HG03457 (cell line): ENCODE measurements around the gene GLCCI1.
"Not testable (repeated sequence)": the region's sequence is repeated elsewhere in the genome, so short reads cannot be mapped to it uniquely, and the experiment has no call there.

ENCODE experiments used
- ATAC-seq: cut with Tn5 transposase; IDR thresholded peaks from one replicate; pipeline ENCODE4 v1.9.1; 2021; ENCODE audit warnings: moderate number of reproducible peaks; ENCODE audit not compliant: unreplicated experiment

Gene GLCCI1

GRCh38 chr7:8042796-8043535 lies 74.4 kb downstream of the GLCCI1 start:
- ATAC-seq = no peak

GRCh38 chr7:8044761-8045430 lies 76.3 kb downstream of the GLCCI1 start:
- ATAC-seq = no peak

GRCh38 chr7:8048067-8048466 lies 79.5 kb downstream of the GLCCI1 start:
- not testable (repeated sequence) for ATAC-seq

GRCh38 chr7:8051373-8051772 lies 82.8 kb downstream of the GLCCI1 start:
- ATAC-seq = no peak

GRCh38 chr7:8051998-8052397 lies 83.4 kb downstream of the GLCCI1 start:
- ATAC-seq = no peak

- no peak for ATAC-seq
Observed at GRCh38 chr7:8052824-8053223, 84.2 kb downstream of the GLCCI1 start.

- ATAC-seq = no peak
Observed at GRCh38 chr7:8056439-8056838, 87.8 kb downstream of the GLCCI1 start.

GRCh38 chr7:8057566-8057965 lies 89.0 kb downstream of the GLCCI1 start:
- no peak for ATAC-seq

GRCh38 chr7:8058322-8058721 lies 89.7 kb downstream of the GLCCI1 start:
- ATAC-seq = no peak

- ATAC-seq = no peak
Observed at GRCh38 chr7:8058852-8059251, 90.3 kb downstream of the GLCCI1 start.

- no peak for ATAC-seq
Observed at GRCh38 chr7:8060241-8060640, 91.6 kb downstream of the GLCCI1 start.

GRCh38 chr7:8063300-8063699 lies 94.7 kb downstream of the GLCCI1 start:
- not testable (repeated sequence) for ATAC-seq

- ATAC-seq = no peak
Observed at GRCh38 chr7:8063706-8064297, 95.2 kb downstream of the GLCCI1 start.

GRCh38 chr7:8064828-8065227 lies 96.2 kb downstream of the GLCCI1 start:
- ATAC-seq = no peak

GRCh38 chr7:8065356-8065813 lies 96.8 kb downstream of the GLCCI1 start:
- no peak for ATAC-seq

GRCh38 chr7:8068892-8069686 lies 100.5 kb downstream of the GLCCI1 start:
- no peak for ATAC-seq

- ATAC-seq = no peak
Observed at GRCh38 chr7:8070451-8071180, 102.0 kb downstream of the GLCCI1 start.

GRCh38 chr7:8078418-8078817 lies 109.8 kb downstream of the GLCCI1 start:
- no peak for ATAC-seq

GRCh38 chr7:8082762-8083161 lies 114.2 kb downstream of the GLCCI1 start:
- ATAC-seq = no peak

- no peak for ATAC-seq
Observed at GRCh38 chr7:8084836-8085235, 116.2 kb downstream of the GLCCI1 start.

- no peak for ATAC-seq
Observed at GRCh38 chr7:8085420-8085819, 116.8 kb downstream of the GLCCI1 start.
